OCI-M2 (cell line): ENCODE data around the gene NPTX2.

Experiments
- DNase-seq: peaks from one replicate; lab custom pipeline; 2025; ENCODE audit not compliant: unreplicated experiment; lab: John Stamatoyannopoulos, UW

Gene NPTX2

DNA sequence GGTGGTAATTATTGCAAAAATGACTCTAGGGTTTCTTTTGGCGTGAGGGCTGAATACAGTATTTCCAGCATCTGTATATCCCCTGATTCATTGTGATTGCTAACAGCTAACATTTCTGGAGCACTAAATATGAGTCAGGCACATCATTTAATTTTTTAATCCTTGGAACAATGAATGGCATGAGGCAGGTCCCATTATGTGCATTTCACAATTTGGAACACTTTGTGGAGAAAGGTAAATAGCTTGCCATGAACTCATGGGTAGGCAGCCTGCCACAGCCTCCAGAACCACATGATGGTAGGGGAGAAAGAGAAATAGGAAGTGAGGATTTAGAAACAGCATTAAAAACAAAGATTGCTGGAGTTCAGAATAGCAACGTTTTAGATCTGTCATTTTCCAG, 1.7 kb downstream of the NPTX2 start:
- no peak for DNase-seq

DNA sequence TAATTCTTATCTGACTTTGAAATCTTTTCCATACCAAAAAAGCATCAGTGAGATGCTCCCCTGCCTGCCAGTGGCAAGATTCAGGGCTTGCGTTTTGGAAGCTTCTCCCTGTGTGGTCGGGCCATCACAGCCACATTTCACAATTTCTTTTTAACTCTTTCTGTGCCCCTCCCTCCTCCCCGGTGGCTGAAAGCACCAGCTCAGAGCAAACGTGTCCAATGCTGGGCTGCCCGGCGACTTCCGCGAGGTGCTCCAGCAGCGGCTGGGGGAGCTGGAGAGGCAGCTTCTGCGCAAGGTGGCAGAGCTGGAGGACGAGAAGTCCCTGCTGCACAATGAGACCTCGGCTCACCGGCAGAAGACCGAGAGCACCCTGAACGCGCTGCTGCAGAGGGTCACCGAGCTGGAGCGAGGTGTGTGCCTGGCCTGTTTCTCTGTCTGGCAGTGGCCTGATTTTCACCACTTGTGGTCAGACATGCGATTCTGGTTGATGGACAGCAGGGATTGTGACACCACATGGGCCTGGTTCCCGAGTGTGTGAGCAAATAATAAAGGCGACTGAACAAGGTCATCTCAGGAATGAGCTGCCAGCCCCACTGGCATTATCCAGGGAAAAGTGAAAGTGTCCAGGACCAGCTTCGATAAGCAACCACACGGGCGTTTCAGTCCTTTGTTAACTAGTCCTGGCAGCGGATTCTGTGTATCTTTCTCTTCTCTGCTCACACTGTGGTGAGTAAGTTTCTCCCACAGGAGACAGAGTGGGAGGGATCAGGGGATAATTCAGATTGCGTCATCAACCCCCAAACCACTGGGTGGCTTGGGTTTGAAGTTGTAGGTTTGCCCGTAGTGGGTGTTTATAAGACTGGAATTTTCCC, 2.6 kb downstream of the NPTX2 start:
- no peak for DNase-seq

DNA sequence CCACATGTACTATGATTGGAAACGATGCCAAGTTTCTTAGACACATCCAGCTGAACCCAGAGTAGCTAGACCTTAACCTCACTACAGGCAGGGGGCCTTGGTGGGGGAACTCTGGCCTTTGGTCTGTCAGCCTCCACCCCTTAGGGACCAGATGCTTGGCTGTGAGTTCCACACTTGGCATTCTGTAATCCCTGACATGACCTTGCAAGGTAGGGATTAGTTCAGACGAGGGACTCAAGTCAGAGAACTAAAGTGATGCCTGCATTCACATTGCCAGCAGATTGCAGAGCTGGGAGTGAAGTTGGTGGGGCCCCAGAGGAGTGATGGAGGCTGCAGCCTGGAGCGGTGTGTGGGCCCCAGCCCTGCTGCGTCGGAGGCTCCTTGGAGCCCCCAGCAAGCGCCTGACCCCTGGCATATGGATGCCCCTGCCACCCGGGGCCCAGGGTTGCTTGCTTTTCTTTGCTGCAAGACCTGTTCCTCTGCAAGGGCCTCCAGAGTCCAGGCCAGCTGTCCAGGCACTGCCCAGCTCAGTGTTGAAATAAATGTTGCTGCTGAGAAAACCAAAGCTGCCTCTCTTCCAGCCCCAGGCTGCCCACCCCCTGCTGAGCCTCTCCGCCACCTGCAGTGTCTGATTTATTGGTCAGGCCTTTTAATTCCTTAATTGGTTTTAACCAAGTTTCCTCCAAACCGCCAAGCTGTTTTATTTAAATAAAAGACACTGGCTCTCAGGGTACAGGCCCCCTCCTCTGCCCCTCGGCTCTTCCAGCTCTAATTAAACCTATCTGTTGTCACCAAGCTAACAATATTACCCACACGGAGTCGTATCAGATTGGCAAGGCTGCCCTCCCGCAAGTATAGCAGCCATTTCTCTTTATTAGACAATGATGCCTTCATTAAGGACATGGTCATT, 4.7 kb downstream of the NPTX2 start:
- DNase-seq: no peak

DNA sequence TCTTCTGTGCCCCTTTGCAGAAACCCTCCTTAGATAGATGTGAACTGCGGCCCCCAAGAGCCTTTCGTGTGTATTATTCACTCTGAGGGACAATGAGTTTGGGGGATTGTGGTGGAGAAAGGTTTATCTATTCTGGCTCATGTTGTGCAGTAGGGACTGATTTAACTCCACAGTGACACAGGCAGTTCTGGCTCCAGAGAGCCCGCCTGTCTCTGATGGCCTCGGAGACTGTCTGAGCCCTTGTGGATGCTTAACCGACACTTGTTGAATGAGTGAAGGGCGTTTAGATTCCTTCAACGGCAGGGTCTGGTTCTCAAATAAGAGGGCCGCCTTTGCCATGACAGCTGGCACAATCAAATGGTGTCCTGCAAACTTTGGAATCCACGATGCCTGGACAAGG, 5.8 kb downstream of the NPTX2 start:
- DNase-seq: no peak

DNA sequence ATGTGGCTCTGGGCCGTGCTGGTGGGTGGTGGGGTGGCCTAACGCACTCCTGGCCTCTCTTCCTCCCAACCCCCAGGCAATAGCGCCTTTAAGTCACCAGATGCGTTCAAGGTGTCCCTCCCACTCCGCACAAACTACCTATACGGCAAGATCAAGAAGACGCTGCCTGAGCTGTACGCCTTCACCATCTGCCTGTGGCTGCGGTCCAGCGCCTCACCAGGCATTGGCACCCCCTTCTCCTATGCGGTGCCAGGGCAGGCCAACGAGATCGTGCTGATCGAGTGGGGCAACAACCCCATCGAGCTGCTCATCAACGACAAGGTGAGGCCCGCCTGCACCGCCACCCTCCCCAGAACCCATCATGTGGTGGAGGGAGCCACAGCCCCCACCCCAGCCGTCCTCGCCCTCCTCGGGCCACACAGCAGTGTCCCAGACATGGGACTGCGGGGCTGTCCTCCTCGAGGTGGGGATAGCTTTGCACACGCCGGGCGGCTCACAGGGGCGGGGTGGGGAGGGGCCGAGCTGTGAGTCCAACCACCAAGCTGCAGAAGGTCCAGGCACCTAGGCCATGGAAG, 7.8 kb downstream of the NPTX2 start:
- no peak for DNase-seq

DNA sequence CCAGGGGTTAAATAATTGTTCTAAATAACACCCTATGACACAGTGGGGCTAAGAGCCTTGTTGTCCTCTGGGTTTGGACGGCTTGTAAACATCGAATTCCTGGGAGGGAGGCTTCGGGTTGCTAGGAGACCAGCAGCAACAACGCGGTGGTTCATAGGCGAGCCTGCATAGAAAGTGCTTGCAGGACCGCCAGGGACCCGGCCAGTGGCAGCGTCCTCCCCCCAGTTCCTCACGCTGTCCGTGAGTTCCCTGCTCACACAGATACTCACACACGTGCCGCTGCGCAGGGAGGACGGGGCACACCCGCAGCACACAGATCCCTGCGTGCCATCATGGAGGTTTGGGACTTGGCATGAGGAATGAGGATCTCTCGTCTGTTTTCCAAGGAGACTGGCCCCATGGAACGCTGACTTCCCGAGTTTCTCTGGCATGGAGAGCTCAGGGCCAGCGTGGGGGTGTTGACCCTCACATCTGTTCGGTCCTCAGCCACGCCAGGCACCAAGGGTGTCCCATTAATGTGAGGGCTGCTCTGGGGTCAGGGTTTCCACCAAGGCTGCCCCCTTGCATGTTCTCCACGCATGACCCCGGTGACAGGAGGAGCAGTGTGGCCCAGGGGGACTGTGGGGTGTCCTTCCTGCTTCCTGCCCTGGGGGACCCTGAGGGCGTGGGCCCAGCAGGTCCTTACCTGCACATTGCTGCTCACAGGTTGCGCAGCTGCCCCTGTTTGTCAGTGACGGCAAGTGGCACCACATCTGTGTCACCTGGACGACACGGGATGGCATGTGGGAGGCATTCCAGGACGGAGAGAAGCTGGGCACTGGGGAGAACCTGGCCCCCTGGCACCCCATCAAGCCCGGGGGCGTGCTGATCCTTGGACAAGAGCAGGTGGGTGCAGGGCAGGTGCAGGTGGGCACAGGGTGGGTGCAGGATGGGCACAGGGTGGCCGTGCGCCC, 9.7 kb downstream of the NPTX2 start:
- no peak for DNase-seq

DNA sequence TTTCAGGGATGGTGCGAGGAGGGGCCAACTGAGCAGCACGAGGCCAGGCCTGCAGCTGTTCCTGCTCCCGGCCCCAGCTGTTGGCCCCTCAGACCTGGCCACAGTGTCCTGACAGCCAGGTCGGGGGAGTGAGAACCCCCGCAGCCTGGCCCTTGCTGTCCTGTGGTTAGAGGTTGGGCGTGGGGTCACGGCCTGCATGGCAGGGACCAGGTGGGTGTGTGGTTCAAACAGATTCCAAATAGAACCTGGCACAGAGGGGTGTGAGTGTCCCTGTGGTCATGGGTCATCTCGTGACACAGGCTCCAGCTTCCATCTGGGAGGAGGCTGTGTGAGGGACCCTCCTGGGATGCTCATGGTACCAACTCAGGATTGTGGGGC, 10.3 kb downstream of the NPTX2 start:
- DNase-seq: no peak

DNA sequence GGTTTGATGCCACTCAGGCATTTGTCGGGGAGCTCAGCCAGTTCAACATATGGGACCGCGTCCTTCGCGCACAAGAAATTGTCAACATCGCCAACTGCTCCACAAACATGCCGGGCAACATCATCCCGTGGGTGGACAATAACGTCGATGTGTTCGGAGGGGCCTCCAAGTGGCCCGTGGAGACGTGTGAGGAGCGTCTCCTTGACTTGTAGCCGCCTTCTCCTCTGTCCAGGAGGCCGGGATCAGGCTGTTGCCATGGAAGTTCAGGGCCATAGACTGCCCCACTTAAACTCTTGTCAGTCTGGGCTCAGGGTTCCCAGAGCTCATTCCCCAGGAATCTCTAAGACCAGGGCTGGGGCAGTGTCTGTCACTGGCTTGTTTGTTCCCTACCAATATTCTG, 11.3 kb downstream of the NPTX2 start:
- no peak for DNase-seq

DNA sequence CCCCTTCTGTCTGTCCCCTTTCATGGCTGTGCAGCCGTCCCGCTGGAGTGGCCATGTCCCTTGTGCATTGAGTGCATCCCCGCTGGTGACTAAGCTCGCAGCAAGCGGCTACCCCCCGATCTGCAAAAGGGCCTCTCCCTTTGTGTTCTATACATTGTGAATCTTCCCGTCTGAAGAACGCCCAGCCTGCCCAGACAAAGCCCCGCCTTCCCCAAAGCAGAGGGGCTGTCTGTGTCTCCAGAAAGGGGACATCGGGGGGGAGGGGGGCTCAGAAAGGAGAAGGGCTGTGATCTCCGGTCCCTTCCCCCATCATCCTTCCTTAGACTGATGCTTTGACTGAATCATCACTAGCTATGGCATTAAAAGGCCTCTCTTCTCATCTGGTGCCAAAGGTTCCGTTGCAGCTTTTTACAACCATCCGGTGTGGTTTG, 11.9 kb downstream of the NPTX2 start:
- DNase-seq: no peak

DNA sequence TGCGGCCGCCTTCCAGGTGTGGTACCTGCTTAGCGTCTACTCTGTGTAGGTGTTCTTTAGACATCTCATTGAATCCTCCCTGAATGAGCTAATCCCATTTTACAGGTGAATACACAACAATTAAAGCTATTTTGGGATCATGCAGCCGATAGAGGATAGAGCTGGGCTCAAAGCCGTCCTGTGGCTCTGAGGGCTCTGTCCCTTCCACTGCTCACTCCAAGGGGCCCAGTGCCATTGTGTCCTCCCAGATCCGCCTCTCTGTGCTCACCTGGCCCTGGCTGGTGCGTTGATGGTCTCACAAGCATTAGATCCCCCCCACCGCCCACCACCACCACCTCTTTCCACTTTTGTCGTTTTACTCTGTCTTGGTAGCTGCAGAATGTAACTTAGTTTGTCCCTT, 13.1 kb downstream of the NPTX2 start:
- DNase-seq: no peak

DNA sequence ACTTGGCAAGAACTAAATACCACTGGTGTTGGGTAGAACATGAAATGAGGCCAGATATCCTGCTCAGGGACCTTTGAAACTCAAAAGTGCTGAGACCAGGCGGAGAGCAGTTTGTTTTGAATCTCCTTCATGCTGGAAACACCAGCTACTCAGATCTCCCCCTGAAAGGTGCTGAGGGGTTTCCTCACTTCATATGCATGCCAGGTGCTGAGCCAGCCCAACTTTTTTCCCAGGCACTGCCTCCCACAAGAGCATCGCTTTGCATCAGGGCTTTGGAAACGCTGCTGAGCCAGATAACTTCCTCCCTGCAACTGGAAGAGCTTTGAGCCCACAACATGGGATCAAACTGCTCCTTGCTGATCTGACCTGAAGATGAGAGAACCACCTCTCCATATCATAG, 13.7 kb downstream of the NPTX2 start:
- no peak for DNase-seq

DNA sequence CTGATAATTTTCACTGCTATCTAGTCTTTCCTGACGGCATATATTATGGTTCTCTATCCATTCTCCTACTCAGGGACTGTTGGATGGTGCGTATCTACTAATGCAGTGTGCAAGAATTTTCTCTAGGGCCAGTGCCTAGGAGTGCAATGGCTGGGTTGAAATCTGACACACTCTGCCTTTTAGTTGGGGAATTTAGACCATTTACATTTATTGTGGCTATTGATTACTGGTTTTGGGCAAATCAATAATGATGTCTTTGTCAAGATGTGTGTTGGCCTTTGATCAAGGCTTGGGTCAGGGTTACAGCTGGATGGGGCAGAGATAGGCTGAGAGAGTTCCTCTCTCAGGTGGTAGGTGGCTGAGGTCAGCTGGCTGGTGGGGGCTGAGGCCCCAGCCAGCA, 21.8 kb downstream of the NPTX2 start:
- DNase-seq: no peak

DNA sequence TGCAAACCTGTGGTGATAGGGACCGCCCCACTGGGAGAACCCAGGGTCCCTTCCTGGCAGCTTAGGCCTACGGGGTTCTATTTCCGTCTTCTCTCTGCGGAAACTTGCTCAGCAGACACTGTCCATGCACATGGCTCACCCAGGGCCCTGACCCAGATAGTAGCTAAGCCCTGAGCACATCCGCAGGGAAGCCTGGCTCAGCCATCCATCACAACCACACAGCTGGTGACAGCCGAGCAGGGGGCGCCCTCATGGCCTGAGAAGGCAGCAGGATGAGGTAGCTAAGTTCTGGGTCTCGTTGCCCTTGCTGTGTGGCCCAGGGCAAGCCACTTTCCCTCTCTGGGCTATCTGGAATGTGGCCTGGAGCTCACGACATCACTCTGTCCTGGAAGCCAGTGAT, 23.3 kb downstream of the NPTX2 start:
- no peak for DNase-seq

DNA sequence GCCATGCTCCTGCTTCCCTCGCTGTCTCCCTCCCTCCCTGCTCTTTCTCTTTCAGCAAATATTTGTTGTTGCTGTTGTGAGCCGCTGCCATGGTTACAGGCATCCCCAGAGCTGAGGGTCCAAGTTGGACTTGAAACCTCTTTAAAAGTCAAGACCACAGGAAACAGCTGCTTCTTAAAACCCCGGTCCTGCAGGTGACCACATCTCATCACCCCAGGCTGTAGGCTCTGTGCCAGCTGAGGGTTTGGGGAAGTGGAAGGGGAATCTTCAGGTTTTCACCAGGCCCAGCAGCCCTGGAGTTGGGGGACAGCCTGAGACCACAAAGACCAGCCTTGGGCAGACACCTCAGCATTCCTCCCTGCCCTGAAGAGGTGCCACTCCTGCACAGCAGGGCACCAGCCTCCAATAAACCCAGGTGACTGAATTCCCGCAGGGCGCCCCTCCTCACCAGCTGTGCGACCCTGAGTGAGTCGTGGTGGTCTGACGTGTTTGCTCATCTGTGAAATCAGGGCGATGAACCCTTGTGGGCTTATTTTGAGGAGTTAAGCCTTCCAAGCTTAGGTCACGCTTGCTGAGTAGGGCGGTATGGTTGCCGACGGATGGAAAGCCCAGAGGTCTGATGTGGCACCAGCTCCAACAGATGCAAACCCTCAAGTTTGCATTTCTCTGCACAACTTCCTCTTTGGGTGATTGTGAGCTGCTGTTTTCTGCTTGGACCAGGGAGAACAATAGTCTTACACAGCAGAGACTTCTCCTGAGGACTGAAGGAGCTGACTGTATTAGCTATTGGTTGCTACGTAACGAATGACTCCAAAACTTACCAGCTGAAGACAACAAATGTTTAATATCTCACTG, 24.8 kb downstream of the NPTX2 start:
- no peak for DNase-seq

DNA sequence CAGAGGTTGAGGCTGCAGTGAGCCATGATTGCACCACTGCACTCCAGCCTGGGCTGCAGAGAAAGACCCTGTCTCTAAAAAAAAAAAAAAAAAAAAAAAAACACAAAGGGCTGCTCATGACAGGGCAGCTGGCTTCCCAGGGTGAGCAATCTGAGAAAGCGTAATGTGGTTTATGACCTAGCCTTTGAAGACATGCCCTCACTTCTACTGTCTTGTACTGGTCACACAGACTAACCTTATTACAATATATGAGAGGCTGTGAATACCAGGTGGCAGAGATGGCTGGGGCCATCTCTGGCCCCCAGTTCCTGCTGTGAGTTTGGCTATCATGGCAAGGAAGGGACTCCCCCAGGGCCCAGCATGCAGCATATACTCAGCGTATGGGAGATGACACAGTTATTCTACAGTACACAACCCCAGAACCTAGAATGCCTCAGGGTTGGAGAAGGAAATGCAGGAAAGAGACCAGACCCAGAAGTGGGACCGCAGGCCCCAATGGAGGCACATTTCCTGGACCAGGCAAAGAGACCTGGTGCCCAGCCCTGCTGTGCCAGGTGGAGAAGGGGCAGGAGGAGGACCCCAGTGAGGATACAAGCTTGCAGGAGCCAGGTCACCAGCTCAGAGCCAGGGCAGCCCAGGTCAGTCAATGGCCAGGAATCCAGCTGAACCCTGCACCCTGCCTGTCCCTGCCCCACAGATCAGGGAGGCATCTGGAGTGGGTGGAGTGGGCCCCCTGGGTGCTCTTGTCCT, 26.3 kb downstream of the NPTX2 start:
- DNase-seq: no peak

DNA sequence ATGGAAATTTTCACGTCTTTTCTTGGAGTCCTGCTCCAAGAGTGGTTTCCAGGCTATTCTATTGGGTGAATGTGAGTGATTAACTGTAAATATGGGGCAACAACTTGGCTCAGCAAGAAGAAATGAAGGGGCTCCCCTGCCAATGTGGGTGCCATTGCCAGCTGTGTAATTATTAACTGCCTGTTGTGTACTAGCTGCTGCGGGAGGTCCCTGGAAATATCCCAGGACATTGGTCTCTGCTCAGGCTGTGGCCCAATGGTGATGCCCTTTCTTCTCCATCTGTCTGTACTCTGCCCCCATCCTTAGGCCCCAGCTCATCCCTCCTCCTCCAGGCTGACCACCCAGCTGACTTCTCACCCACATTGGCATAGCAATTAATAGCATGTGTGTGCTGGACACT, 29.4 kb downstream of the NPTX2 start:
- no peak for DNase-seq

DNA sequence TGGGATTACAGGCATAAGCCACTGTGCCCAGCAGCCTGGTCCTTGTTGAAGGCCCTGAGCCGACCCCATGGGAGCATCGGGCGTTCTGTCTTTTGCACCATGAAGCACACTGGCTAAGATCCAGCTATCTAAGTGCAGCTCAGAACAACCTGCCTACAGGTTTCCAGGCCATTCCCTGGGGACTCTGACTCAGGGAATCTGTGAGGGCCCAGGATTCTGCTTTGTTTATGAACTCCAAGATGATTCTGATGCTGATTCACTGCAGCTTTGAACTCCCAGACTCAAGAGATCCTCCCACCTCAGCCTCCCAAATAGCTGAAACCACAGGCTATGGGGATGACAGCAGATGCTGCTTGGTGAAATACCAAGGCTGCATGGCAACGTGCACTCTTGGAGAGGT, 30.2 kb downstream of the NPTX2 start:
- DNase-seq: no peak

DNA sequence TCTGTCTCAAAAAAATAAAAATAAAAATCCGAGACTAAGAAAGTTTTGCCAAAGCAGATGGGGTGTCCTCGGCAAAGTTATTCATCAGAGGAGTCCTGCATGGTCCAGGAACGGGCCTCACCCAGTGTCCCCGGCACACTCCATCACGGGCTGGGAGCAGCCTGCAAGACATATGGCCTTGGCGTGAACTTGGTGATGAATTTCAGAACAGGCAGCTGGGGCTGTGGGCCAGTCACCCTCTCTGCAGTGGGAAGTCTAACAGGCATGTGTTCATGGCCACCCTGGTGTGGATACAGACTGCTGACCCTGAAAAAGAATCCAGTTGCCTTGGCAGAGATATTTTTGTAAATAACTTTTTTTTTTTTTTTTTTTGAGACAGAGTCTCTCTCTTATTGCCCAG, 34.7 kb downstream of the NPTX2 start:
- no peak for DNase-seq
